Measurements from ENCODE around the gene NRSN2.

Gene NRSN2, protein sequence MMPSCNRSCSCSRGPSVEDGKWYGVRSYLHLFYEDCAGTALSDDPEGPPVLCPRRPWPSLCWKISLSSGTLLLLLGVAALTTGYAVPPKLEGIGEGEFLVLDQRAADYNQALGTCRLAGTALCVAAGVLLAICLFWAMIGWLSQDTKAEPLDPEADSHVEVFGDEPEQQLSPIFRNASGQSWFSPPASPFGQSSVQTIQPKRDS

DNA sequence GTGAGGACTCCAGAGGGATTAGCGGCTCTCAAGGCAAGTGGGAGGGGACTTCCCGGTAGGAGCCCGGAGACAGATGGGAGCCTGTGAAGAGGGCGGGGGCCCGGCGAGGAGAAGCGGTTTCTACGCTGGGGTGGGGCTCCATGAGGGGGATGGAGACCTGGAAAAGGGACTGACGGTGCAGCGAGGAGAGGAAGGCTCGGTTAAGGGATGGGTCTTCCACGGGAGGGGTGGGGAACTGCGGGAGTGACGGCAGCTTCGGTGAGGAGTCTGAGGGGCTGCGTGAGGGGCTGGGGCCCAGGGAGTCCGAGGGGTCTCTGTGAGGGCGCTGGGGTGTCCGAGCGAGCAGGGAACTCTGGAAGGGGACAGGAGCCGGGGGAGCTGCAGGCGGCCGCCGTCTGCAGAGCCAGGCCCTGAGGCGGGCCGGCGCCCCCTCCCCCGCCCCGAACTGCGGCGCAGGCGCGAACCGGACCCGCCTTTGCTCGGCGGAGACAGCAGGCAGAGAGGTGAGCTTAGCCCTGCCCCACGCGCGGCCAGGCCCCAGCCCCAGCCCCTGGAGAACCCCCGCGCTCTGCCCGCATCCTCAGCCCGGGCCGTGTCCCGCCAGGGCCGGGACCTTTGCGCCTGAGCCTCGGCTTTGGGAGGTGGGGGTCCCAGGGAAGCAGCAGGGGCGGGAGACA is at the start of gene NRSN2:
Gene NRSN2, plus strand, starts transcription at position 472 of the 677 bp plus-strand sequence. CDS start 2,533 bp downstream, outside the sequence.
- Histone ChIP-seq H3K4me2 (ENCODE audit: low read depth, low read length) (peak within 1 kb of the TSS; percentile 74), H3K79me2 (ENCODE audit: low read length) (no peaks in the 10 kb centered on the region; the same call in 1 of the 2 replicates), H4K20me1 (ENCODE audit: insufficient read depth, low read length) (no peaks in the 10 kb centered on the region), H3K9me2 (replicated peaks; ENCODE audit: insufficient read depth, low read length) (no peaks in the 10 kb centered on the region), H2AFZ (ENCODE audit: low read length) (peak within 1 kb of the TSS; percentile 92), H3K27me3 (replicated peaks; ENCODE audit: insufficient read depth, low read length) (no peaks in the 10 kb centered on the region), H3K27ac (ENCODE audit: low read length) (peak within 1 kb of the TSS; percentile 66; the same call in 1 of the 2 replicates), H3K9ac (ENCODE audit: low read length) (peak within 1 kb of the TSS; percentile 87), H3K9me3 (replicated peaks; ENCODE audit: insufficient read depth, low read length) (no peaks in the 10 kb centered on the region), H3F3A (ENCODE audit: insufficient read depth, low read length) (0 out of 2 replicates have a peak, but pooled peaks cover 3% of the 10 kb centered on the region), H3K36me3 (replicated peaks; ENCODE audit: insufficient read depth, low read length) (no peaks in the 10 kb centered on the region), H3K4me1 (ENCODE audit: low read length) (peaks cover 5% of the 10 kb centered on the region), H3K4me3 (ENCODE audit: low read length) (peak within 1 kb of the TSS; percentile 83)
- TF ChIP-seq EZH2 (optimal IDR thresholded peaks at IDR 0.05; ENCODE audit: low read depth, low read length) (no peak), EZH2phosphoT487 (IDR thresholded peaks at IDR 0.05; ENCODE audit: low read length) (no peak)
- TF ChIP-seq, protein P1, sequence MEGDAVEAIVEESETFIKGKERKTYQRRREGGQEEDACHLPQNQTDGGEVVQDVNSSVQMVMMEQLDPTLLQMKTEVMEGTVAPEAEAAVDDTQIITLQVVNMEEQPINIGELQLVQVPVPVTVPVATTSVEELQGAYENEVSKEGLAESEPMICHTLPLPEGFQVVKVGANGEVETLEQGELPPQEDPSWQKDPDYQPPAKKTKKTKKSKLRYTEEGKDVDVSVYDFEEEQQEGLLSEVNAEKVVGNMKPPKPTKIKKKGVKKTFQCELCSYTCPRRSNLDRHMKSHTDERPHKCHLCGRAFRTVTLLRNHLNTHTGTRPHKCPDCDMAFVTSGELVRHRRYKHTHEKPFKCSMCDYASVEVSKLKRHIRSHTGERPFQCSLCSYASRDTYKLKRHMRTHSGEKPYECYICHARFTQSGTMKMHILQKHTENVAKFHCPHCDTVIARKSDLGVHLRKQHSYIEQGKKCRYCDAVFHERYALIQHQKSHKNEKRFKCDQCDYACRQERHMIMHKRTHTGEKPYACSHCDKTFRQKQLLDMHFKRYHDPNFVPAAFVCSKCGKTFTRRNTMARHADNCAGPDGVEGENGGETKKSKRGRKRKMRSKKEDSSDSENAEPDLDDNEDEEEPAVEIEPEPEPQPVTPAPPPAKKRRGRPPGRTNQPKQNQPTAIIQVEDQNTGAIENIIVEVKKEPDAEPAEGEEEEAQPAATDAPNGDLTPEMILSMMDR (IDR thresholded peaks at IDR 0.05; ENCODE audit: low read length) = no peak
- no peak for DNase-seq

DNA sequence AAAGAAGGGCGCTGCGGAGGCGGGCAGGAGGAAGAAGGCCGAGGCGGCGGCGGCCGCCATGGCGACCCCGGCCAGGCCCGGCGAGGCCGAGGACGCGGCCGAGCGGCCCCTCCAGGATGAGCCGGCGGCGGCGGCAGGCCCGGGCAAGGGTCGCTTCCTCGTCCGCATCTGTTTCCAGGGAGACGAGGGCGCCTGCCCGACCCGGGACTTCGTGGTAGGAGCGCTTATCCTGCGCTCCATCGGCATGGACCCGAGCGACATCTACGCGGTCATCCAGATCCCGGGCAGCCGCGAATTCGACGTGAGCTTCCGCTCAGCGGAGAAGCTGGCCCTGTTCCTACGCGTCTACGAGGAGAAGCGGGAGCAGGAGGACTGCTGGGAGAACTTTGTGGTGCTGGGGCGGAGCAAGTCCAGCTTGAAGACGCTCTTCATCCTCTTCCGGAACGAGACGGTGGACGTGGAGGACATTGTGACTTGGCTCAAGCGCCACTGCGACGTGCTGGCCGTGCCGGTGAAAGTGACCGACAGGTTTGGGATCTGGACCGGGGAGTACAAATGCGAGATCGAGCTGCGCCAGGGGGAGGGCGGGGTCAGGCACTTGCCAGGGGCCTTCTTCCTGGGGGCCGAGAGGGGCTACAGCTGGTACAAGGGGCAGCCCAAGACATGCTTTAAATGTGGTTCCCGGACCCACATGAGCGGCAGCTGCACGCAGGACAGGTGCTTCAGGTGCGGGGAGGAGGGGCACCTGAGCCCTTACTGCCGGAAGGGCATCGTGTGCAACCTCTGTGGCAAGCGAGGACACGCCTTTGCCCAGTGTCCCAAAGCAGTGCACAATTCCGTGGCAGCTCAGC is 48.8 kb upstream of the NRSN2 start:
- Histone ChIP-seq H2AFZ (ENCODE audit: low read length) (peak overlapping the region; percentile 54), H3K4me2 (ENCODE audit: low read depth, low read length) (peak overlapping the region; percentile 89), H3K9me2 (replicated peaks; ENCODE audit: insufficient read depth, low read length) (no peaks in the 10 kb centered on the region), H3K9ac (ENCODE audit: low read length) (peak overlapping the region; percentile 91), H3K27ac (ENCODE audit: low read length) (peak overlapping the region; percentile 76; the same call in 1 of the 2 replicates), H3K36me3 (replicated peaks; ENCODE audit: insufficient read depth, low read length) (no peaks in the 10 kb centered on the region), H3K79me2 (ENCODE audit: low read length) (peaks cover 40% of the 10 kb centered on the region), H3K4me3 (ENCODE audit: low read length) (peak overlapping the region; percentile 89), H3F3A (ENCODE audit: insufficient read depth, low read length) (peaks cover 13% of the 10 kb centered on the region), H3K9me3 (replicated peaks; ENCODE audit: insufficient read depth, low read length) (no peaks in the 10 kb centered on the region), H3K4me1 (ENCODE audit: low read length) (peaks cover 36% of the 10 kb centered on the region), H3K27me3 (replicated peaks; ENCODE audit: insufficient read depth, low read length) (no peaks in the 10 kb centered on the region), H4K20me1 (ENCODE audit: insufficient read depth, low read length) (peaks cover 4% of the 10 kb centered on the region)
- TF ChIP-seq, protein P1 (IDR thresholded peaks at IDR 0.05; ENCODE audit: low read length) = no peak
- no peak for TF ChIP-seq EZH2phosphoT487 (IDR thresholded peaks at IDR 0.05; ENCODE audit: low read length)
- no peak for TF ChIP-seq EZH2 (optimal IDR thresholded peaks at IDR 0.05; ENCODE audit: low read depth, low read length)
- peak; percentile 78 for DNase-seq

DNA sequence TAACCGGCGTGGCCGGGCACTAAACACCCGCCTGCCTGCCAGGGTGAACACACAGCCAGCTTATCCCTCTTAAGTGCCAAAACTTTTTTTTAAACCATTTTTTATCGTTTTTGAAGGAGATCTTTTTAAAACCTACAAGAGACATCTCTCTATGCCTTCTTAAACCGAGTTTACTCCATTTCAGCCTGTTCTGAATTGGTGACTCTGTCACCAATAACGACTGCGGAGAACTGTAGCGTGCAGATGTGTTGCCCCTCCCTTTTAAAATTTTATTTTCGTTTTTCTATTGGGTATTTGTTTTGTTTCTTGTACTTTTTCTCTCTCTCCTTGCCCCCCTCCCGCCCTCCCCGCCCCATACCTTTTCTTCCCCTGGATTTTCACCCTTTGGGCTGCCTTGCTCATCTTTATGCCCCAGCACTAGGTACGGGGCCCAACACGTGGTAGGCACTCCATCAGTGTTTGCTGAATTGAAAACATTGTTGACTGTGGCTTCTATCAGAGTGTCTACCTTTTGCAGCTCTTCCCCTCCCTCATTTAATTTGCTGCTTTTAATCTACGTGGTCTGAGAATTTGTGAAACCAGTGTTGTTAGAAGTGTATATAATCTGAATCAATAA is 48.0 kb upstream of the NRSN2 start:
- peaks cover 36% of the 10 kb centered on the region for H3K4me1 ChIP-seq (ENCODE audit: low read length)
- H3K9ac ChIP-seq (ENCODE audit: low read length) = peak overlapping the region; percentile 91; the same call in 1 of the 2 replicates
- DNase-seq = no peak
- TF ChIP-seq, protein P1 (IDR thresholded peaks at IDR 0.05; ENCODE audit: low read length) = no peak
- H2AFZ ChIP-seq (ENCODE audit: low read length) = no peak overlapping the region
- H3K27ac ChIP-seq (ENCODE audit: low read length) = peak overlapping the region; percentile 76; the same call in 1 of the 2 replicates
- H3K9me2 ChIP-seq (replicated peaks; ENCODE audit: insufficient read depth, low read length) = no peaks in the 10 kb centered on the region
- H3K27me3 ChIP-seq (replicated peaks; ENCODE audit: insufficient read depth, low read length) = no peaks in the 10 kb centered on the region
- H3K4me2 ChIP-seq (ENCODE audit: low read depth, low read length) = peak overlapping the region; percentile 89
- peaks cover 13% of the 10 kb centered on the region for H3F3A ChIP-seq (ENCODE audit: insufficient read depth, low read length)
- H3K4me3 ChIP-seq (ENCODE audit: low read length) = peak overlapping the region; percentile 89
- H3K79me2 ChIP-seq (ENCODE audit: low read length) = peaks cover 40% of the 10 kb centered on the region
- no peaks in the 10 kb centered on the region for H3K36me3 ChIP-seq (replicated peaks; ENCODE audit: insufficient read depth, low read length)
- H4K20me1 ChIP-seq (ENCODE audit: insufficient read depth, low read length) = peaks cover 4% of the 10 kb centered on the region
- no peaks in the 10 kb centered on the region for H3K9me3 ChIP-seq (replicated peaks; ENCODE audit: insufficient read depth, low read length)
